BE2C (cell line): Measurements from ENCODE around the gene GLCE.

Experiments used
- DNase-seq: peaks from one replicate; pipeline ENCODE4 v3.0.0-alpha.2; 2020
- H3K27me3 ChIP-seq: fragments of 250-450 bp; sonication (Bioruptor Pico); 2 replicates; pipeline ENCODE4 v1.5.1; 2020; ENCODE audit warnings: mild to moderate bottlenecking
- H3K36me3 ChIP-seq: fragments of 250-450 bp; sonication (Bioruptor Pico); 2 replicates; pipeline ENCODE4 v1.5.1; 2020; ENCODE audit warnings: mild to moderate bottlenecking
- H3K4me1 ChIP-seq: fragments of 250-450 bp; sonication (Bioruptor Pico); 2 replicates; pipeline ENCODE4 v1.5.1; 2020
- H3K4me3 ChIP-seq: 2 replicates; pipeline ENCODE4 v1.5.1; 2011; ENCODE audit warnings: low read depth, low read length
- H3K9me3 ChIP-seq: fragments of 250-450 bp; sonication (Bioruptor Pico); 2 replicates; pipeline ENCODE4 v1.5.1; 2020
- CTCF ChIP-seq: IDR thresholded peaks from 2 replicates; pipeline ENCODE4 v1.5.1; 2012; ENCODE audit warnings: mild to moderate bottlenecking, low read depth, low read length

The GLCE gene

GRCh38 chr15:69316291-69316690 lies 155.9 kb downstream of the GLCE start:
- no peak for TF ChIP-seq CTCF
- Histone ChIP-seq H3K4me1 (peaks cover 7% of the 10 kb centered on the region), H3K4me3 (no peak overlapping the region), H3K27me3 (no peaks in the 10 kb centered on the region), H3K36me3 (no peaks in the 10 kb centered on the region), H3K9me3 (no peaks in the 10 kb centered on the region)
- DNase-seq: no peak

- no peaks in the 10 kb centered on the region for H3K36me3 ChIP-seq
- H3K4me1 ChIP-seq: peaks cover 11% of the 10 kb centered on the region
- TF ChIP-seq CTCF: no peak
- no peaks in the 10 kb centered on the region for H3K9me3 ChIP-seq
- H3K4me3 ChIP-seq: no peak overlapping the region
- no peak for DNase-seq
- H3K27me3 ChIP-seq: no peaks in the 10 kb centered on the region
Observed at GRCh38 chr15:69317392-69317841, 157.0 kb downstream of the GLCE start.

GRCh38 chr15:69318033-69318432 lies 157.6 kb downstream of the GLCE start:
- no peaks in the 10 kb centered on the region for H3K27me3 ChIP-seq
- H3K4me3 ChIP-seq: no peak overlapping the region
- H3K9me3 ChIP-seq: no peaks in the 10 kb centered on the region
- TF ChIP-seq CTCF: no peak
- peaks cover 11% of the 10 kb centered on the region for H3K4me1 ChIP-seq
- H3K36me3 ChIP-seq: no peaks in the 10 kb centered on the region
- no peak for DNase-seq

- no peak overlapping the region for H3K4me3 ChIP-seq
- no peaks in the 10 kb centered on the region for H3K9me3 ChIP-seq
- no peak for TF ChIP-seq CTCF
- H3K4me1 ChIP-seq: peaks cover 11% of the 10 kb centered on the region
- H3K36me3 ChIP-seq: no peaks in the 10 kb centered on the region
- DNase-seq: no peak
- H3K27me3 ChIP-seq: no peaks in the 10 kb centered on the region
Observed at GRCh38 chr15:69319384-69320375, 159.2 kb downstream of the GLCE start.

GRCh38 chr15:69320977-69321554 lies 160.6 kb downstream of the GLCE start:
- no peaks in the 10 kb centered on the region for H3K9me3 ChIP-seq
- H3K4me1 ChIP-seq: peaks cover 11% of the 10 kb centered on the region
- no peaks in the 10 kb centered on the region for H3K27me3 ChIP-seq
- TF ChIP-seq CTCF: no peak
- no peak overlapping the region for H3K4me3 ChIP-seq
- no peaks in the 10 kb centered on the region for H3K36me3 ChIP-seq
- DNase-seq: no peak
